ENCODE measurements around the gene TCEANC2. TPM values are rescaled to one million over a fixed set of nuclear protein-coding genes. Genes with fewer than 3 reads are reported as not detected.

The TCEANC2 gene
- polyA plus RNA-seq, 1 of the 3 experiments (the other 2 are of a cell fraction), result 4.7 TPM

- TF ChIP-seq IRF3 (IDR thresholded peaks at IDR 0.05; ENCODE audit: low read depth, low read length) (no peak), EP300 (IDR thresholded peaks at IDR 0.05; ENCODE audit: borderline replicate concordance in 1 of 2, low read depth in 1 of 2, low read length in 1 of 2) (no peak)
These were observed 39.9 kb upstream of the TCEANC2 start (continued) for GRCh38 chr1:54013393-54014008.

DNA sequence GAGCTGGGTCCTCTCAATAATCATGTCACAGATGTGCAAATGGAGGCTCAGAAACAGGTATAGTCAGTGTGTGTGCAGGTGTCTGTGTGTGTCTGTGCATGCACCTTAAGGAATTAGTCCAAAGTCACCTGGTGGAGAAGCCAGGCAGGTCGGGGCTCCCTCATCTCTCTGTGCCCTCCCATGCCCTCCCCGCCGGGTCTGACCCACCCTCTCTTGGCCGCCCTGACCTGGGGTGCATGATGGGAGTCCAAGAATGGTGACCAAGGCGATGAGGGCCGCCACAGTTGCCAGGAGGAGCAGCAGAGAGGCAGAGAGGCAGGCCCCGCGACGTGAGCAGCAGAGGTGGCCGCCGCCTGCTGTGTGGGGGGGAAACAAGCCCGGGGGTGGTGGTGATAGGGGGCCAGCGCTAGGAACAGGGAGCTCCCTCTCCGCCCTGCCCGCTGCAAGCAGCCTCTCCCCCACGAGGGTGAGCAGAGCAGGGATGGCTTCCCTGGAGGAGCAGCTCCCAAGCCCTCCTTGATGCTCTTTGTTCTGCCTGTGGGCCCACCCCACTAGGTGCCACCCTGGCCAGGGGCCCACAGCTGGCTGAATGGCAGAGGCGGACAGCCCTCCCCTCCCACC, 39.3 kb upstream of the TCEANC2 start:
- Histone ChIP-seq H3K79me2 (ENCODE audit: insufficient read depth) (no peaks in the 10 kb centered on the region), H3K9me3 (no peaks in the 10 kb centered on the region), H2AFZ (ENCODE audit: low read depth) (no peak overlapping the region), H3F3A (replicated peaks; ENCODE audit: insufficient read depth) (no peaks in the 10 kb centered on the region), H3K36me3 (replicated peaks in 1 of 2; ENCODE audit: control insufficient read depth in 1 of 2, insufficient read depth in 2 of 2, low read length in 1 of 2) (no peaks in the 10 kb centered on the region), H3K9me2 (no peaks in the 10 kb centered on the region), H3K27me3 (ENCODE audit: insufficient read depth) (peaks cover 16% of the 10 kb centered on the region; the same call in 1 of the 2 replicates), H3K4me1 (ENCODE audit: control insufficient read depth in 1 of 2, insufficient read depth in 2 of 2, low read depth in 1 of 2, low read length in 1 of 2) (no peaks in the 10 kb centered on the region; a peak in 1 of 4 replicates), H3K9ac (no peak overlapping the region), H3K27ac (ENCODE audit: low read depth in 2 of 2, low read length in 1 of 2) (no peak overlapping the region), H3K4me3 (ENCODE audit: low read depth in 2 of 2, low read length in 1 of 2) (no peak overlapping the region), H3K4me2 (no peak overlapping the region), H4K20me1 (ENCODE audit: insufficient read depth) (no peaks in the 10 kb centered on the region)
- ChIA-PET CTCF (interaction anchor here (1.1 kb wide), 1 partner anchor 55 kb away, joined by 3 read pairs; no protein-coding TSS in a partner anchor), POLR2A (no interaction called here)
- TF ChIP-seq NFIC (IDR thresholded peaks at IDR 0.05; ENCODE audit: borderline replicate concordance) (no peak), RXRA (IDR thresholded peaks at IDR 0.05; ENCODE audit: borderline replicate concordance, low read depth) (no peak), NRF1 (IDR thresholded peaks at IDR 0.05; ENCODE audit: low read depth, low read length) (no peak), USF2 (IDR thresholded peaks at IDR 0.05; ENCODE audit: borderline replicate concordance, low read depth, low read length) (no peak), RFX5 (IDR thresholded peaks at IDR 0.05; ENCODE audit: low read length) (no peak), ELF1 (IDR thresholded peaks at IDR 0.05) (no peak), MEF2A (IDR thresholded peaks at IDR 0.05; ENCODE audit: borderline replicate concordance, low read depth) (no peak), EP300 (IDR thresholded peaks at IDR 0.05; ENCODE audit: borderline replicate concordance in 1 of 2, low read depth in 1 of 2, low read length in 1 of 2) (no peak), PBX3 (IDR thresholded peaks at IDR 0.05) (no peak), FOXJ3 (CRISPR knock-in tag; IDR thresholded peaks at IDR 0.05) (no peak), TCF12 (IDR thresholded peaks at IDR 0.05) (no peak), MXI1 (IDR thresholded peaks at IDR 0.05; ENCODE audit: low read depth, low read length) (no peak), EZH2phosphoT487 (IDR thresholded peaks at IDR 0.05; ENCODE audit: borderline replicate concordance, low read depth) (no peak), POLR2AphosphoS5 (IDR thresholded peaks at IDR 0.05; ENCODE audit: low read depth, low read length) (no peak), RAD21 (IDR thresholded peaks at IDR 0.05; ENCODE audit: low read length) (no peak), RCOR1 (IDR thresholded peaks at IDR 0.05; ENCODE audit: low read length) (no peak), CHD2 (IDR thresholded peaks at IDR 0.05; ENCODE audit: low read length, partially characterized antibody) (no peak), IRF3 (IDR thresholded peaks at IDR 0.05; ENCODE audit: low read depth, low read length) (no peak)
- TF ChIP-seq, protein P1, sequence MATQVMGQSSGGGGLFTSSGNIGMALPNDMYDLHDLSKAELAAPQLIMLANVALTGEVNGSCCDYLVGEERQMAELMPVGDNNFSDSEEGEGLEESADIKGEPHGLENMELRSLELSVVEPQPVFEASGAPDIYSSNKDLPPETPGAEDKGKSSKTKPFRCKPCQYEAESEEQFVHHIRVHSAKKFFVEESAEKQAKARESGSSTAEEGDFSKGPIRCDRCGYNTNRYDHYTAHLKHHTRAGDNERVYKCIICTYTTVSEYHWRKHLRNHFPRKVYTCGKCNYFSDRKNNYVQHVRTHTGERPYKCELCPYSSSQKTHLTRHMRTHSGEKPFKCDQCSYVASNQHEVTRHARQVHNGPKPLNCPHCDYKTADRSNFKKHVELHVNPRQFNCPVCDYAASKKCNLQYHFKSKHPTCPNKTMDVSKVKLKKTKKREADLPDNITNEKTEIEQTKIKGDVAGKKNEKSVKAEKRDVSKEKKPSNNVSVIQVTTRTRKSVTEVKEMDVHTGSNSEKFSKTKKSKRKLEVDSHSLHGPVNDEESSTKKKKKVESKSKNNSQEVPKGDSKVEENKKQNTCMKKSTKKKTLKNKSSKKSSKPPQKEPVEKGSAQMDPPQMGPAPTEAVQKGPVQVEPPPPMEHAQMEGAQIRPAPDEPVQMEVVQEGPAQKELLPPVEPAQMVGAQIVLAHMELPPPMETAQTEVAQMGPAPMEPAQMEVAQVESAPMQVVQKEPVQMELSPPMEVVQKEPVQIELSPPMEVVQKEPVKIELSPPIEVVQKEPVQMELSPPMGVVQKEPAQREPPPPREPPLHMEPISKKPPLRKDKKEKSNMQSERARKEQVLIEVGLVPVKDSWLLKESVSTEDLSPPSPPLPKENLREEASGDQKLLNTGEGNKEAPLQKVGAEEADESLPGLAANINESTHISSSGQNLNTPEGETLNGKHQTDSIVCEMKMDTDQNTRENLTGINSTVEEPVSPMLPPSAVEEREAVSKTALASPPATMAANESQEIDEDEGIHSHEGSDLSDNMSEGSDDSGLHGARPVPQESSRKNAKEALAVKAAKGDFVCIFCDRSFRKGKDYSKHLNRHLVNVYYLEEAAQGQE (IDR thresholded peaks at IDR 0.05; ENCODE audit: low read depth, low read length), result no peak
- TF ChIP-seq, protein P2, sequence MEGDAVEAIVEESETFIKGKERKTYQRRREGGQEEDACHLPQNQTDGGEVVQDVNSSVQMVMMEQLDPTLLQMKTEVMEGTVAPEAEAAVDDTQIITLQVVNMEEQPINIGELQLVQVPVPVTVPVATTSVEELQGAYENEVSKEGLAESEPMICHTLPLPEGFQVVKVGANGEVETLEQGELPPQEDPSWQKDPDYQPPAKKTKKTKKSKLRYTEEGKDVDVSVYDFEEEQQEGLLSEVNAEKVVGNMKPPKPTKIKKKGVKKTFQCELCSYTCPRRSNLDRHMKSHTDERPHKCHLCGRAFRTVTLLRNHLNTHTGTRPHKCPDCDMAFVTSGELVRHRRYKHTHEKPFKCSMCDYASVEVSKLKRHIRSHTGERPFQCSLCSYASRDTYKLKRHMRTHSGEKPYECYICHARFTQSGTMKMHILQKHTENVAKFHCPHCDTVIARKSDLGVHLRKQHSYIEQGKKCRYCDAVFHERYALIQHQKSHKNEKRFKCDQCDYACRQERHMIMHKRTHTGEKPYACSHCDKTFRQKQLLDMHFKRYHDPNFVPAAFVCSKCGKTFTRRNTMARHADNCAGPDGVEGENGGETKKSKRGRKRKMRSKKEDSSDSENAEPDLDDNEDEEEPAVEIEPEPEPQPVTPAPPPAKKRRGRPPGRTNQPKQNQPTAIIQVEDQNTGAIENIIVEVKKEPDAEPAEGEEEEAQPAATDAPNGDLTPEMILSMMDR (IDR thresholded peaks at IDR 0.05), result no peak
- peak; percentile 45 for DNase-seq
- WGBS (ENCODE audit: low lambda C conversion rate), result 47% methylated on average over 8 of the region's 17 CpGs

Data from SK-N-SH (cell line).